ENCODE results near the gene COX4I1.

The COX4I1 gene

GRCh38 chr16:85840801-85841200 lies 41.3 kb downstream of the COX4I1 start:
- no peak overlapping the region for H3K4me3 ChIP-seq (ENCODE audit: low read depth, low read length)
- no peak for DNase-seq (ENCODE audit: low read depth)
- in situ Hi-C loops (cut with HindIII; ENCODE audit: low sequenced_read_pairs) = no loop called here
- TF ChIP-seq CTCF (IDR thresholded peaks at IDR 0.05; ENCODE audit: low read depth, low read length, missing control alignments) = no peak

GRCh38 chr16:85842435-85842834 lies 42.9 kb downstream of the COX4I1 start:
- in situ Hi-C loops (cut with HindIII; ENCODE audit: low sequenced_read_pairs) = no loop called here
- DNase-seq (ENCODE audit: low read depth) = no peak

GRCh38 chr16:85842848-85843247 lies 43.4 kb downstream of the COX4I1 start:
- in situ Hi-C loops (cut with HindIII; ENCODE audit: low sequenced_read_pairs) = no loop called here
- no peak for TF ChIP-seq CTCF (IDR thresholded peaks at IDR 0.05; ENCODE audit: low read depth, low read length, missing control alignments)
- no peak overlapping the region for H3K4me3 ChIP-seq (ENCODE audit: low read depth, low read length)
- DNase-seq (ENCODE audit: low read depth) = no peak

More at GRCh38 chr16:85842435-85842834, 42.9 kb downstream of the COX4I1 start:
- no peak overlapping the region for H3K4me3 ChIP-seq (ENCODE audit: low read depth, low read length)
- TF ChIP-seq CTCF (IDR thresholded peaks at IDR 0.05; ENCODE audit: low read depth, low read length, missing control alignments) = no peak

DNA sequence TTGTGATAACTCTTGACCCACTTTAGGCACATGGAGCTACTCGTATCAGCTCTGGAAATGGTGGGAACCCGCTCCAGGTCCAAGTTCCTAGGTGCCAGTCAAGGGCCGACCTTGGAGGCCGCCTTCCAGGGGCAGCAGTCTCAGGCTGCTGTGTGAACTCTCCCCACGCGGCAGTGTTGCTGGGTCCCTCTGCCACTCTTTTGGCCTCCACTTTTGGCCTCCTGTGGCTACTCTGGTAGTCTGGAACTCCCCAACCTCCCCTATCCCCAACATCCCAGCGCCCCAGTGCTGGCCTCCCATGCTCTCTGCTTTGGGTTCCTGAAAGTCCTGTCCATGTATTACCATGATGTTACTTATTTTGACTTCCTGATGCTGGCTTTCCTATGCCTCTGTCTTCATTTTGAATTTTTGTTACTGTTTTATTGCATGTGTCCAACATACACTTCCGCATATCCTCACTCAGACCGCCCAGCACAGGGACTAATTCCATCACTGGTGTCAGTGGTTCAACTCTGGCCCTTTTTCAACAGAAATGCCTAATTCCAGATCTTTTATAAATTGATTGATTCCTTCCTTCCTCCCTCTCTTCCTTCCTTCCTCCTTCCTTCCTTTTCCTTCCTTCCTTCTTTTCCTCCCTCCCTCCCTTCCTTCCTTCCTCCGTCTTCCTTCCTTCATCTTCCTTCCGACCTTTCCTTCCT lies 44.1 kb downstream of the COX4I1 start:
- no peak for TF ChIP-seq CTCF (IDR thresholded peaks at IDR 0.05; ENCODE audit: low read depth, low read length, missing control alignments)
- in situ Hi-C loops (cut with HindIII; ENCODE audit: low sequenced_read_pairs) = no loop called here
- DNase-seq (ENCODE audit: low read depth) = no peak
- H3K4me3 ChIP-seq (ENCODE audit: low read depth, low read length) = no peak overlapping the region

DNA sequence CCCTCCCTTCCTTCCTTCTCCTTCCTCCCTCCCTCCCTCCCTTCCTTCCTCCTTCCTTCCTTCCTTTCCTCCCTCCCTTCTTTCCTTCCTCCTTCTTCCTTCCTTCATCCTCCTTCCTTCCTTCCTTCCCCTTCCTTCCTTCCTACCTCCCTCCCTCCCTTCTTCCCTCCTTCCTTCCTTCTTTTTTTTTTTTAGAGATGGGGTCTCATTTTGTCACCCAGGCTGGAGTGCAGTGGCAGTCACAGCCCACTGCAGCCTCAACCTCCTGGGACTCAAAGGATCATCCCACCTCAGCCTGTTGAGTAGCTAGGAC lies 44.6 kb downstream of the COX4I1 start:
- TF ChIP-seq CTCF (IDR thresholded peaks at IDR 0.05; ENCODE audit: low read depth, low read length, missing control alignments) = no peak
- DNase-seq (ENCODE audit: low read depth) = no peak
- no peak overlapping the region for H3K4me3 ChIP-seq (ENCODE audit: low read depth, low read length)
- in situ Hi-C loops (cut with HindIII; ENCODE audit: low sequenced_read_pairs) = no loop called here

DNA sequence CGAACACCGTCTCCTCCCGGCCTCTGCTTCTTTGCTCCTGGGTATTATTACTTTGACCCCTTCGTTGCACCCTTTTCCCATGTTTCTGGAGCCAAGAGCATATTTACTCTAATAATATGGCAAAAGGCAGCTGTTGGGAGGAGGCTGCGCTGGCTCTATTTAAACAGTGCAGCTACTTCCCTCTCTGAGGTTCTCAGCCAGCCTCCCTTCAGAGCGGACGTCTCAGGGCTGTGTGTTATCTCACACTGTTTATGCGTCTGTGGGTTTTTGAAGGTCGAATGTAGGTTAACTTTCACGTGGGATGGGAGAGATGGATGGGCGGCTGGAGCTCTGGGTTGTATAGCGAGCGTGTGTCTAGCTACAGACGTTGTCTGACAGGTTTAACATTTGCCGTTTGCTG lies 45.3 kb downstream of the COX4I1 start:
- no peak for TF ChIP-seq CTCF (IDR thresholded peaks at IDR 0.05; ENCODE audit: low read depth, low read length, missing control alignments)
- in situ Hi-C loops (cut with HindIII; ENCODE audit: low sequenced_read_pairs) = no loop called here

More for the DNA sequence above, 45.3 kb downstream of the COX4I1 start:
- DNase-seq (ENCODE audit: low read depth) = no peak
- H3K4me3 ChIP-seq (ENCODE audit: low read depth, low read length) = no peak overlapping the region
